ENCODE results near the gene YEATS2. TPM values are rescaled to one million over a fixed set of nuclear protein-coding genes. Genes with fewer than 3 reads are reported as not detected.
A peak's percentile ranks its signal among the peaks of the same experiment; 100 is the strongest.
"Not testable (repeated sequence)": the region's sequence is repeated elsewhere in the genome, so short reads cannot be mapped to it uniquely, and the experiment has no call there.

The YEATS2 gene
- total and polyA plus RNA-seq, 8 donors, result 28.4 to 48.8 (median 44.1) TPM

GRCh38 chr3:183768114-183768513 lies 70.5 kb downstream of the YEATS2 start:
- Histone ChIP-seq H3K9me3 (no peaks in the 10 kb centered on the region), H3K27ac (peak overlapping the region in 1 of 2 donors; percentile 62), H3K27me3 (no peaks in the 10 kb centered on the region), H3K36me3 (peaks cover 0 to 28% of the 10 kb centered on the region in 2 donors), H3K4me3 (no peak overlapping the region), H3K4me1 (peaks cover 0 to 26% of the 10 kb centered on the region in 2 donors)
- DNase-seq (peak in 1 of 4 donors; percentile 43), ATAC-seq (peak; percentile 57)
- TF ChIP-seq CTCF (IDR thresholded peaks at IDR 0.05), result no peak
- intact Hi-C loops (cut with DNase I), result loop anchor here in 1 of 2 donors (5.0 kb wide), 1 partner anchor 301 kb away; no protein-coding TSS in a partner anchor

GRCh38 chr3:183769453-183769852 lies 71.9 kb downstream of the YEATS2 start:
- no peak overlapping the region for H3K27ac ChIP-seq
- no peak overlapping the region for H3K4me3 ChIP-seq
- intact Hi-C loops (cut with DNase I), result loop anchor here in 1 of 2 donors (5.0 kb wide), 1 partner anchor 302 kb away; no protein-coding TSS in a partner anchor
- H3K36me3 ChIP-seq, result peaks cover 0 to 31% of the 10 kb centered on the region in 2 donors
- no peaks in the 10 kb centered on the region for H3K9me3 ChIP-seq
- ATAC-seq (no peak), DNase-seq (no peak)
- H3K4me1 ChIP-seq, result peaks cover 0 to 25% of the 10 kb centered on the region in 2 donors
- TF ChIP-seq CTCF (IDR thresholded peaks at IDR 0.05), result no peak
- no peaks in the 10 kb centered on the region for H3K27me3 ChIP-seq

GRCh38 chr3:183774631-183775030 lies 77.0 kb downstream of the YEATS2 start:
- Histone ChIP-seq H3K4me3 (no peak overlapping the region), H3K9me3 (no peaks in the 10 kb centered on the region), H3K27me3 (no peaks in the 10 kb centered on the region), H3K36me3 (peaks cover 0 to 82% of the 10 kb centered on the region in 2 donors), H3K27ac (no peak overlapping the region), H3K4me1 (peaks cover 0 to 12% of the 10 kb centered on the region in 2 donors)
- no peak for DNase-seq
- no peak for ATAC-seq
- intact Hi-C loops (cut with DNase I), result no loop called here
- TF ChIP-seq CTCF (IDR thresholded peaks at IDR 0.05), result no peak

DNA sequence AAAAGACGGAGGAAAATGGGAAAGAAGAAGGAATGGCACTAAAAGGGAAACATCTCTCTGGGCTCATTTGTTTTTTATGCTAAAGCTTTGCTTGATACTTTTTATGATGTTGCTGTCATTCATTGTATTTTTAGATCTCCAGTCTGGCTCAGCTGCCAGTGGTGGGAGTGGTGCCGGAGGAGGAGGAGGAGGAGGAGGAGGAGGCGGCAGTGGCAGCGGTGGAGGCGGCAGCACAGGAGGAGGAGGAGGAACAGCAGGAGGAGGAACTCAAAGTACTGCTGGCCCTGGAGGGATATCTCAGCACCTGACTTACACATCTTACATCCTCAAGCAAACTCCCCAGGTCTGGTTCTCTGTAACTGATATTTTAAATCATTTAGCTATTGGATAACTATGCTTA lies 78.2 kb downstream of the YEATS2 start:
- peak overlapping the region in 1 of 2 donors; percentile 38 for H3K27ac ChIP-seq
- no peak overlapping the region for H3K4me3 ChIP-seq
- H3K36me3 ChIP-seq, result peaks cover 2 to 86% of the 10 kb centered on the region in 2 donors
- intact Hi-C loops (cut with DNase I), result no loop called here
- peak in 2 of 4 donors; percentile 39 to 85 for DNase-seq
- H3K4me1 ChIP-seq, result peaks cover 0 to 24% of the 10 kb centered on the region in 2 donors
- TF ChIP-seq CTCF (IDR thresholded peaks at IDR 0.05), result no peak
- H3K9me3 ChIP-seq, result no peaks in the 10 kb centered on the region
- no peaks in the 10 kb centered on the region for H3K27me3 ChIP-seq
- peak; percentile 39 for ATAC-seq

DNA sequence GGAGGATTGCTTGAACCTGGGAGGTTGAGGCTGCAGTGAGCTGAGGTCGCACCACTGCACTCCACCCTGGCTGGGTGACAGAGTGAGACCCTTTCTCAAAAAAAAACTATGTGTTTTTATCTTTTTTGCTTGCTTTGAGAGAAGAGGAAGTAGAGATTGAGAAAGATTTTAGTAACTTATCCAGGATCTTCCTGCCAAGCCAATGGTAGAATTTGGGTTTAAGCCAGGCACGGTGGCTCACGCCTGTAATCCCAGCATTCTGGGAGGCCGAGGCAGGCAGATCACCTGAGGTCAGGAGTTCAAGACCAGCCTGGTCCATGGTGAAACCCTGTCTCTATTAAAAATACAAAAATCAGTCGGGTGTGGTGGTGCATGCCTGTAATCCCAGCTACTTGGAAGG lies 78.9 kb downstream of the YEATS2 start:
- Histone ChIP-seq H3K27ac (peak overlapping the region in 1 of 2 donors; percentile 38), H3K36me3 (peaks cover 8 to 90% of the 10 kb centered on the region in 2 donors), H3K4me1 (peaks cover 0 to 25% of the 10 kb centered on the region in 2 donors)
- intact Hi-C loops (cut with DNase I); H3K4me3 ChIP-seq; H3K27me3 ChIP-seq; ATAC-seq; H3K9me3 ChIP-seq; DNase-seq: not testable (repeated sequence)
